ENCODE results near the gene ZNF655. TPM values are rescaled to one million over a fixed set of nuclear protein-coding genes. Genes with fewer than 3 reads are reported as not detected.

Gene ZNF655
- total RNA-seq, 1 experiment from 2014 or later: 85.2 TPM

GRCh38 chr7:99605527-99605926 lies 47.1 kb downstream of the ZNF655 start:
- no peak for DNase-seq (ENCODE audit: low read depth)

DNA sequence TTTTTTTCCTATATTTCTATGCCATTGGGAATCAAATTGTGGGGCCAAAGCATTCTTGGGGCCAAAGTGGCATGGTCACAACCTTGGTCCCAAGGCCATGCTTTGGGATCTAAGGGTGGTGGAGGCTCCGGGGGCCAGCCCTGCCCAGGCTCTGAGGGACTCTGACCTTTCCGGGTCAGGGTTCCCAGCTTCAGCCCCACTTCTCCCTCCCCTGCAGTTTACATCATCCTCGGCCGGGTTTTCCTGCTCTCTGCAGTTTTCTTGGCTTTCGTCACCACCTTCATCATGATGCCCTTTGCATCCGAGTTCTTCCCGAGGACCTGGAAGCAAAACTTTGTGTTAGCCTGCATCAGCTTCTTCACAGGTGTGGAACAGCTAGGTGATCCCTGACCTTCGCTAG lies 48.1 kb downstream of the ZNF655 start:
- no peak for DNase-seq (ENCODE audit: low read depth)

GRCh38 chr7:99607548-99607947 lies 49.1 kb downstream of the ZNF655 start:
- DNase-seq (ENCODE audit: low read depth): no peak

DNA sequence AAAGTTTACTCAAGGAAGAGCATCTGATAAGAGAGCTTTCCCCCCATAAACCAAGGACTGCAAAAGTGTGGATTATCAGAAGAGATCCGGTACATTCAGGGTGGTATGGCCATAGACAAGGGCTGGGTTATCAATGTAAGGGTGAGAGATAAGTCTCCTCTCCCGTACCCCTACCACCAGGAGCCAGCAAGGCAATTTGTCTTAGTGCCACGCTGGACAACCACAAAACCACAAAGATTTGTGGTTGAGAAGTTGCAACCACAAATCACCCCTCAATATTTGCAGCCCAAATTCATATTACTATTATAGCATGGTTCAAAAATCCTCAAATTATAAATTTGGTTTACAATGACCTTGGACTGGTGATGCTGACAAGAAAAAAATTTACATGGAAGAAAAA lies 56.1 kb downstream of the ZNF655 start:
- no peak for DNase-seq (ENCODE audit: low read depth)

GRCh38 chr7:99615989-99616358 lies 57.5 kb downstream of the ZNF655 start:
- no peak for DNase-seq (ENCODE audit: low read depth)

DNA sequence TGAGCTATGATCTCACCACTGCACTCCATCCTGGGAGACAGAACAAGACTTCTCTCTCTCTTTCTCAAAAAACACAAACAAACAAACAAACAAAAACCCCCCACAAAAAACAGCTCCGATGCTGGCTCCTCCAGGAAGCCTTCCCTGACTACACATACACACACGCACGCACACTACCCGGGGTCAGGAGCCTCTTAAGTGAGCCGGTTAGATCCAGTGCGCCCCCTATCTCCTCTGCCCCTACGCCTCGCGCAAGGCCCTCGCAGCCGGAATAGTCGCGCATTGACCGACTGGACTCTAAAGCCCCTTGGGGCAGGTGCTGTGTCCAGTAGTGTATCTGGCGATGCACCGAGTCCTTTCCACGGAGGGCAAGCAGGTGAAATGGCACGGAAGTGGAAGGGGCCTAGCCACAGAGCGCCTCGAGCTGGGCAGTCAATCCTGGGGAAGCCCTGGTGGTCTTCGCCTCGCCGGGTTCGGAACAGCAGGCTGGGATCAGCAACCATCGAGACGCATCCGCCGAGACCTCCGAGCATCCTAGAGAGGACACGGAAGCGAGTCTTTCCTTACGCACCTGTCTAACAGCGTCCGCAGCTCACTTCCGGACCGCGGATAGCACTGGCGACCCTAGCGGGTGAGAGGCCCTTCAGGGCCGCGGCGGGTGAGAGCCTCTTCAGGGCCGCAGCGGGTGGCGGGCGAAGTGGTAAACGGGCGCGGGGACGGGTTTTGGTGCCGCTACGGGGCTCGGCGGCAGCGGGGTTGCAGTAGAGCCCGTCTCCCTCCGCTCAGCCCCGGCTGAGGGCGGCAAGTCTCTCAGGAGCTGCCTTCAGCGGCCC lies 58.1 kb downstream of the ZNF655 start, which contains the start of gene ZSCAN25:
TSS of gene ZSCAN25 (plus strand) at position 588 of the 833 bp plus-strand sequence. CDS start 2,661 bp downstream, outside the sequence.
- DNase-seq (ENCODE audit: low read depth): peak; percentile 88

GRCh38 chr7:99617192-99617781 lies 58.8 kb downstream of the ZNF655 start:
- DNase-seq (ENCODE audit: low read depth): no peak

DNA sequence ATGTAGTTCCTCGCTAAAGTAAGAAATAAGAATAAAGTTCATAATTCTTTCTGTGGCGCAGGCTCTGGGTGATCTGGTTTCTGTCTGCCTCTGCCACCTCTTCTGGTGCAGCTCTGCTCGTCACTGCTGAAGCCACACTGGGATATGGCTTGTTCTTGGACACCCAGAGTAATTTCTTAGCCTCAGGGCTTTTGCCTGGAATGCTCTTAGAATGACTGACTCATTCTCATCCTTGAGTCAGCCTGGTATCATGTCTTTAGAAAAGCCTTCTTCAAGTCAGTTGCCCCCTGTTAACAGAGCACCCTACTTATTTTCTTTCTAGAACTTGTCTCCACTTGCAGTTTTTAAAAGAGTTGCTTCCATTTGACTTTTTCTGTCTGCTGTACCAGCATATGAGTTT lies 60.3 kb downstream of the ZNF655 start:
- DNase-seq (ENCODE audit: low read depth): peak; percentile 66

DNA sequence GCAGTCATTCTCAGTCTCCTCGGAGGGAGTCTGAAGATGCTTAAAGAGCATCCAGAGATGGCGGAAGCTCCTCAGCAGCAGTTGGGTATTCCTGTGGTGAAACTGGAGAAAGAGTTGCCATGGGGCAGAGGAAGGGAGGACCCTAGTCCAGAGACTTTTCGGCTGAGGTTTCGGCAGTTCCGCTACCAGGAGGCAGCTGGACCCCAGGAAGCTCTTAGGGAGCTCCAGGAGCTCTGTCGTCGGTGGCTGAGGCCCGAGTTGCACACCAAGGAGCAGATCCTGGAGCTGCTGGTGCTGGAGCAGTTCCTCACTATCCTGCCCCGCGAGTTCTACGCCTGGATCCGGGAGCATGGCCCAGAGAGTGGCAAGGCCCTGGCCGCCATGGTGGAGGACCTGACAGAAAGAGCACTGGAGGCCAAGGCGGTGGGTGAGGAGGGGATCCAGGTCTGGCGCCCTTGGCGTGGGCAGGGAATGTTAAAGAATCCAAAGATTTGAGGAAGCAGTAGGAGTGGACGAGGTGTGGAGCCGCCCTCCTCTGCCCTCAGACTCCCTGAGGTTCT lies 61.2 kb downstream of the ZNF655 start:
- no peak for DNase-seq (ENCODE audit: low read depth)

DNA sequence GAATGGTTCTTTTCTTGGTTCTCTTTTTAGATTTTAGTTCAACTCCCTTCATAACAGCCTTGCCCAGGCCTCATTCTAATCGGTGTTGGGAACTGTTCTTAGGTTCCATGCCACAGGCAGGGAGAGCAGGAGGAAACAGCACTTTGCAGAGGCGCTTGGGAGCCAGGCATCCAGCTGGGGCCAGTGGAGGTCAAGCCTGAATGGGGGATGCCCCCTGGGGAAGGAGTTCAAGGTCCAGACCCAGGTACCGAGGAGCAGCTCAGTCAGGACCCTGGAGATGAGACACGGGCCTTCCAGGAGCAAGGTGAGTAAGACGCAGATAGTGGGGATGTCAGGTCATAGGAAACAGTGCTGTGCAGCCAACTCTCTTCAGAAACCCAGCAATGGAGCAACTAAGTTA lies 62.8 kb downstream of the ZNF655 start:
- no peak for DNase-seq (ENCODE audit: low read depth)

DNA sequence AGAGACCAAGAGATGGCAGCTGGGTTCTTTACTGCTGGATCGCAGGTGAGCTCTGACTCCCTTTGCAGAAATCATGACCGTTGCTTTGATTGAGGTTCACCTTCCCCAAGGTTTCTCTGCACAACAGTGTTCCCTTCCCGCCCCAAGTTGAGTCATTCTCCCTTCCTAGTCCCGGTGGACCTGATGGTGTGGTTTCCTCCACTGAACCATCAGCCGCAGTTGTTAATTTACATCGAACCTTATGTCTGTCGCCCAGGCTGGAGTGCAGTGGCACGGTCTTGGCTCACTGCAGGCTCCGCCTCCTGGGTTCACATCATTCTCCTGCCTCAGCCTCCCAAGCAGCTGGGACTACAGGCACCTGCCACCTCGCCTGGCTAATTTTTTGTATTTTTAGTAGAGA lies 64.2 kb downstream of the ZNF655 start:
- no peak for DNase-seq (ENCODE audit: low read depth)

DNA sequence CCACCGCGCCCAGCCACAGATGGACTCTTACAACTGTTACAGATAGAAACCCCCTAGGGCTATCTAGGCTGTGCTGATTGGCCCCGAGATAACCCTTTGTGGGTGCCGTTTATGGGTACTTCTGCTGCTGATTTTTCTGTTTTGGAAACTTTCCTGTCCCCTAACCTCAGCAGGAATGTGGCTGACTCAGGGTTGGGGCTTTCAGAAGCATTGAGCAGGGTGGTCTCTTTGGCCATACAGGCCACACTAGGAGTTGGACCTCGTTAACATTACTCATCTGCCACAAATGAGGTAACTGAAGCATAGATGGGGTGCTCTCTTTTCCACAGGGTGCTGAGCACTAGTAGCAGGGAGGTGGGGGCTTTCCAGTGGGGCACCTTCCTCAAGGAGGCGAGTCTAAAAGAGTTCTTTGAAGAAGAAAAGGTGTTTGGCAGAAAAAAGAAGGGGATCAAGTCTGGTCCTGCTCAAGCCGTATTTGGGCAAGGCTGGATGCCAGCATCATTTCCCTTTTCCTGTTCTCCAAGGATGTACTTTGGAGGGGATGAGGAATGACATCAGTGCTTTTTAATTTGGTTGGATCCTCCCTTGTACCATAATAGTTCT lies 64.8 kb downstream of the ZNF655 start:
- DNase-seq (ENCODE audit: low read depth): no peak

DNA sequence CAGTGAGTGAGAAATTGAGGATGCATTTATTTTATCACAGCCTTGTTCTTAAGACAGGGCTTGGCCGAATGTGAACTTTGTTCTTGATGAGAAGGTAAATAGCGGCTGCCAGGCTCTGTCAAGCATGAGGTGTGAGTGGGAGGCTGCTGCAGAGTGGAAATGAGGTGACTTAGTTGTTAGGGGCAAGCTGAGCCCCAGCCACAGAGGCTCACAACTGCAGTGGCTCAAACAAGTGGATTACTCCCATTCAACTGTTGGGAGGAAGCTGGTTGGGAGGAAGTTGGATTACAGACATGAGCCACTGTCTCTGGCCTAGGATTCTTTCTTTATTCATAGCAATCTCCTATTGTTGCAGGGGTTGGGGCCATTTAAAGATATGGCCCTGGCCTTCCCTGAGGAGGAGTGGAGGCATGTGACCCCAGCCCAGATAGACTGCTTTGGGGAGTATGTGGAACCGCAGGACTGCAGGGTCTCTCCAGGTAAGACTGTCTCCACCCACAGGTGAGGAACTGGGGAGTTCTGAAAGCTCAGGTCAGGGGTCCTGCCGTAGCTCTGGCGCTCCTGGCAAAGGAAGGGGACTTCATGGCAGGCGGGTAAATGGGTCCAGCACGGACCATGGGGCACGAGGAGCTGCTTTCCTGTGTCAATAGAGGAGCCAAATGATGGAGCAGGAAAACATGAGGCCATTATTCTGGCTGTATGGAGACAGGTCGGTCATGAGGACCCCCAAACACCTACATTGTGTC lies 65.4 kb downstream of the ZNF655 start:
- no peak for DNase-seq (ENCODE audit: low read depth)

GRCh38 chr7:99624484-99624883 lies 66.0 kb downstream of the ZNF655 start:
- no peak for DNase-seq (ENCODE audit: low read depth)

DNA sequence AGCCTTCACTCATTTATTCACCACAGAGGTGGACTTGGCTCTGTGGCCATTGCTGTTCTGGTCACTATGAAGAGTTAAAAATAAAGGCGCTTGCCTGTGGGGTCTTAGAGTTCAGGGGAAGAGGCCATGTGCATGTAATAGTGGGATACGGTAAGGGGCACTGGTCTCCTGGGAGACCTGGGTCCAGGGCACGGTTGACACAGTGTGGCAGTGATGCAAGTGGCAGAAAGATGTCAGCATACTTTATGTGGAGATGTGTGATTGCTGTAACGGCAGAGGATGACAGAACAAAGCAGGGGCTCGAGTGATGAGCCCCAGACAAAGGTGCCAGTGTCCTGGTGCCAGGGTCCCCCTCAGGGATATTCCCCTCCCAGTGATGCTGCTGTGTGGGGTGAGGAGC lies 66.9 kb downstream of the ZNF655 start:
- DNase-seq (ENCODE audit: low read depth): no peak

DNA sequence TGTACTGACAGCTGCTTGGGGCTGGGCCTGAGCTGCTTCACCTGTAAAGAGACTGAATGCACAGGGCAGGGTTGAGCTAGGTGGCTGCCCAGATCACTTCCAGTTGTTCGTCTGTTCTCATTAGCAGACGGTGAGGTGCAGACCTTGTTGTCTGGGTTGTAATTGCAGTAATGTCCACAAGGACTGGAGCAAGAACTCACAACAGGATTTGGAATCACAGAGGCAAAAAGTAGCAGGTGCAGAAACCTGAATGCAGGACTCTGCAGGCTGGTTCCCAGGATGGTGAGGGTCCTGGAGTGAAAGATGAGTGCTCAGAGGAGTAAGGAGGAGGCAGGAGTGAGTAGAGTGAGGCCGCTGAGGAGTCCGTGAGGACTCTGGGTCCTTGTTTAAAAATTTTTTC lies 67.5 kb downstream of the ZNF655 start:
- DNase-seq (ENCODE audit: low read depth): no peak

Other genes starting within 250 kb of the ZNF655 start
- 292 and 359 TPM in 2 replicates for gene ARPC1A, start 232.7 kb upstream of the ZNF655 start, total RNA-seq (2014; rRNA removed; shearing (Covaris generic))
- gene ARPC1B, start 183.9 kb upstream of the ZNF655 start, total RNA-seq (2014; rRNA removed; shearing (Covaris generic)): 308 and 360 TPM in 2 replicates
- gene PDAP1, start 150.0 kb upstream of the ZNF655 start, total RNA-seq (2014; rRNA removed; shearing (Covaris generic)): 81.3 and 105 TPM in 2 replicates
- gene BUD31, start 149.7 kb upstream of the ZNF655 start, total RNA-seq (2014; rRNA removed; shearing (Covaris generic)): 193 and 225 TPM in 2 replicates
- 6.5 and 8.5 TPM in 2 replicates for gene PTCD1, start 119.8 kb upstream of the ZNF655 start, total RNA-seq (2014; rRNA removed; shearing (Covaris generic))
- gene CPSF4, start 119.7 kb upstream of the ZNF655 start, total RNA-seq (2014; rRNA removed; shearing (Covaris generic)): 49.6 and 63.8 TPM in 2 replicates
- 648 and 1,055 TPM in 2 replicates for gene ATP5MF, start 92.5 kb upstream of the ZNF655 start, total RNA-seq (2014; rRNA removed; shearing (Covaris generic))
- gene ZNF789, start 85.8 kb upstream of the ZNF655 start, total RNA-seq (2014; rRNA removed; shearing (Covaris generic)): 7.3 and 9.9 TPM in 2 replicates
- 26.6 and 27.0 TPM in 2 replicates for gene ZNF394, start 58.4 kb upstream of the ZNF655 start, total RNA-seq (2014; rRNA removed; shearing (Covaris generic))
- 15.5 and 16.0 TPM in 2 replicates for gene ZKSCAN5, start 54.0 kb upstream of the ZNF655 start, total RNA-seq (2014; rRNA removed; shearing (Covaris generic))
- 6.0 and 8.9 TPM in 2 replicates for gene FAM200A, start 6.5 kb upstream of the ZNF655 start, total RNA-seq (2014; rRNA removed; shearing (Covaris generic))
- not detected in 2 replicates for gene TMEM225B, start 39.6 kb downstream of the ZNF655 start, total RNA-seq (2014; rRNA removed; shearing (Covaris generic))
- 8.3 and 14.2 TPM in 2 replicates for gene ZSCAN25, start 58.3 kb downstream of the ZNF655 start, total RNA-seq (2014; rRNA removed; shearing (Covaris generic))
- 0.18 and 0.57 TPM in 2 replicates for gene CYP3A5, start 121.4 kb downstream of the ZNF655 start, total RNA-seq (2014; rRNA removed; shearing (Covaris generic))
- gene CYP3A7, start 176.6 kb downstream of the ZNF655 start, total RNA-seq (2014; rRNA removed; shearing (Covaris generic)): 0.32 and 0.50 TPM in 2 replicates
- gene CYP3A4, start 225.5 kb downstream of the ZNF655 start, total RNA-seq (2014; rRNA removed; shearing (Covaris generic)): 0.05 TPM in 1 of 2 replicates, not detected in the other

Measured in HT1080 (cell line).